A673 (cell line): Measurements from ENCODE around the gene MYT1.

Source experiments
- CTCF ChIP-seq: fragments of 300-800, 200-600 bp; sonication (generic); conservative IDR thresholded peaks from 2 replicates; pipeline ENCODE4 v1.5.1; 2017; ENCODE audit warnings: low read depth, mild to moderate bottlenecking, antibody characterized with exemption, low read length, moderate library complexity, mixed read lengths
- EZH2 ChIP-seq: fragments of 200-600 bp; sonication (generic); IDR thresholded peaks from 2 replicates; pipeline ENCODE4 v1.6.1; 2017; ENCODE audit warnings: borderline replicate concordance, low read depth, mild to moderate bottlenecking, mixed read lengths, antibody characterized with exemption, low read length; ENCODE audit not compliant: poor library complexity, severe bottlenecking

GRCh38 chr20:64183313-64183712 is 19.1 kb downstream of the MYT1 start:
- no peak for TF ChIP-seq EZH2
- no peak for TF ChIP-seq CTCF
